GM23338 (cell line): ENCODE measurements around the gene NYAP1. TPM values are rescaled to one million over a fixed set of nuclear protein-coding genes. Genes with fewer than 3 reads are reported as not detected.

Experiments
- ATAC-seq: fragments of 200-7000 bp; cut with Tn5 transposase; 3 replicates; pipeline ENCODE4 v1.9.1; 2020
- DNase-seq: peaks from one replicate; pipeline ENCODE4 v3.0.0-alpha.2; 2015; ENCODE audit warnings: low spot score
- H2AFZ ChIP-seq: fragments of 200-600 bp; sonication (generic); 2 replicates; pipeline ENCODE4 v1.8.0; 2016; ENCODE audit warnings: antibody characterized with exemption, mild to moderate bottlenecking, moderate library complexity
- H3F3A ChIP-seq: fragments of 200-600 bp; sonication (generic); replicated peaks from 2 replicates; pipeline ENCODE4 v1.8.0; 2017; ENCODE audit warnings: antibody characterized with exemption, mixed run types, low read depth
- H3K27ac ChIP-seq: fragments of 200-600 bp; sonication (generic); 2 replicates; pipeline ENCODE4 v1.6.1; 2016; ENCODE audit warnings: low read depth
- H3K27me3 ChIP-seq: fragments of 200-600 bp; sonication (generic); 2 replicates; pipeline ENCODE4 v1.8.0; 2016; ENCODE audit warnings: mild to moderate bottlenecking, mixed run types, moderate library complexity; ENCODE audit not compliant: insufficient read depth
- H3K36me3 ChIP-seq: fragments of 200-600 bp; sonication (generic); 2 replicates; pipeline ENCODE4 v1.8.0; 2016; ENCODE audit warnings: mild to moderate bottlenecking; ENCODE audit not compliant: insufficient read depth
- H3K4me1 ChIP-seq: fragments of 200-600 bp; sonication (generic); 2 replicates; pipeline ENCODE4 v1.8.0; 2016; ENCODE audit warnings: mild to moderate bottlenecking, moderate library complexity; ENCODE audit not compliant: insufficient read depth
- H3K4me2 ChIP-seq: fragments of 200-600 bp; sonication (generic); 2 replicates; pipeline ENCODE4 v1.7.1; 2017; ENCODE audit warnings: mixed run types
- H3K4me3 ChIP-seq: fragments of 200-600 bp; sonication (generic); 2 replicates; pipeline ENCODE4 v1.6.1; 2016; ENCODE audit warnings: mixed run types
- H3K79me2 ChIP-seq: fragments of 200-600 bp; sonication (generic); replicated peaks from 2 replicates; pipeline ENCODE4 v1.8.0; 2017; ENCODE audit warnings: mild to moderate bottlenecking; ENCODE audit not compliant: insufficient read depth
- H3K9me2 ChIP-seq: fragments of 200-600 bp; sonication (generic); 2 replicates; pipeline ENCODE4 v1.8.0; 2017; ENCODE audit not compliant: insufficient read depth
- H4K20me1 ChIP-seq: fragments of 200-600 bp; sonication (generic); replicated peaks from 2 replicates; pipeline ENCODE4 v1.8.0; 2017; ENCODE audit warnings: mild to moderate bottlenecking; ENCODE audit not compliant: insufficient read depth
- H3K27ac Mint-ChIP-seq: 2 replicates; pipeline ENCODE4 v1.8.0; 2020; ENCODE audit warnings: inconsistent platforms, mild to moderate bottlenecking, moderate library complexity, mixed read lengths
- H3K27me3 Mint-ChIP-seq: 3 replicates; pipeline ENCODE4 v1.8.0; 2022; ENCODE audit warnings: low read depth, mild to moderate bottlenecking, moderate library complexity, mixed read lengths, inconsistent platforms; ENCODE audit not compliant: insufficient read depth, poor library complexity
- H3K36me3 Mint-ChIP-seq: 3 replicates; pipeline ENCODE4 v1.8.0; 2021; ENCODE audit warnings: low read depth, mild to moderate bottlenecking, inconsistent platforms, moderate library complexity, mixed read lengths
- H3K4me1 Mint-ChIP-seq: 3 replicates; pipeline ENCODE4 v1.8.0; 2020; ENCODE audit warnings: mild to moderate bottlenecking, inconsistent platforms, mixed read lengths
- H3K4me3 Mint-ChIP-seq: 3 replicates; pipeline ENCODE4 v1.8.0; 2021; ENCODE audit warnings: moderate library complexity, mild to moderate bottlenecking, inconsistent platforms, mixed read lengths
- H3K9me3 Mint-ChIP-seq: 3 replicates; pipeline ENCODE4 v1.8.0; 2020; ENCODE audit warnings: moderate library complexity, mild to moderate bottlenecking, inconsistent platforms, mixed read lengths
- CREB1 ChIP-seq: fragments of 250-450 bp; sonication (Bioruptor Pico); IDR thresholded peaks from 2 replicates; pipeline ENCODE4 v1.5.0; 2020; ENCODE audit warnings: low read depth, mild to moderate bottlenecking, moderate library complexity
- EZH2 ChIP-seq: fragments of 200-600 bp; sonication (generic); IDR thresholded peaks from one replicate; pipeline ENCODE4 v1.8.0; 2017; ENCODE audit warnings: antibody characterized with exemption, mild to moderate bottlenecking, low read depth; ENCODE audit not compliant: unreplicated experiment
- EZH2phosphoT487 ChIP-seq: fragments of 200-600 bp; sonication (generic); IDR thresholded peaks from one replicate; pipeline ENCODE4 v1.8.1; 2018; ENCODE audit warnings: antibody characterized with exemption; ENCODE audit not compliant: unreplicated experiment
- NANOG ChIP-seq: IDR thresholded peaks from 2 replicates; pipeline ENCODE4 v1.6.1; 2016; ENCODE audit warnings: antibody characterized with exemption, borderline replicate concordance
- POLR2AphosphoS5 ChIP-seq: IDR thresholded peaks from 2 replicates; pipeline ENCODE4 v1.6.1; 2016; ENCODE audit warnings: antibody characterized with exemption, low read depth
- STAT1 ChIP-seq: IDR thresholded peaks from one replicate; pipeline ENCODE4 v1.6.1; 2016; ENCODE audit warnings: antibody characterized with exemption; ENCODE audit not compliant: unreplicated experiment
- ZNF114 ChIP-seq: fragments of 250-450 bp; sonication (Bioruptor Pico); IDR thresholded peaks from 2 replicates; pipeline ENCODE4 v1.5.0; 2020; ENCODE audit warnings: mild to moderate bottlenecking, moderate library complexity
- ZNF331 ChIP-seq: fragments of 250-450 bp; sonication (Bioruptor Pico); IDR thresholded peaks from 2 replicates; pipeline ENCODE4 v1.5.0; 2020; ENCODE audit warnings: low read depth, mild to moderate bottlenecking, moderate library complexity
- polyA plus RNA-seq: library from polyadenylated mRNA; unstranded; fragments of >200 nt; fragmentation: Nextera tagmentation; extraction: Ambion mirVana; gene quantifications from 2 replicates; pipeline ENCODE4 v1.2.1, GENCODE V29; 2016
- total RNA-seq: library from RNA; depleted of rRNA; stranded (reverse); fragments of >200 nt; shearing (Covaris generic); gene quantifications from 2 replicates; pipeline ENCODE4 v1.2.3, GENCODE V29; 2014
- TF ChIP-seq, protein P1 (sequence below): fragments of 250-450 bp; sonication (Bioruptor Pico); IDR thresholded peaks from 2 replicates; pipeline ENCODE4 v1.5.0; 2020; ENCODE audit warnings: mild to moderate bottlenecking, moderate library complexity
- TF ChIP-seq, protein P2 (sequence below): IDR thresholded peaks from 2 replicates; pipeline ENCODE4 v1.6.1; 2016; ENCODE audit warnings: antibody characterized with exemption
- TF ChIP-seq, protein P3 (sequence below), 2 experiments: fragments of 200-600 bp in 1 of 2; sonication (generic) in 1 of 2; conservative IDR thresholded peaks; 2 replicates each; pipeline versions ENCODE4 v1.5.1 to v1.6.1; 2016 to 2017; ENCODE audit warnings: antibody characterized with exemption in 2 of 2, low read depth in 2 of 2, mild to moderate bottlenecking in 2 of 2, moderate library complexity in 1 of 2

The NYAP1 gene
- total and polyA plus RNA-seq, 2 experiments from 2014 or later: 0.19 to 4.9 TPM

DNA sequence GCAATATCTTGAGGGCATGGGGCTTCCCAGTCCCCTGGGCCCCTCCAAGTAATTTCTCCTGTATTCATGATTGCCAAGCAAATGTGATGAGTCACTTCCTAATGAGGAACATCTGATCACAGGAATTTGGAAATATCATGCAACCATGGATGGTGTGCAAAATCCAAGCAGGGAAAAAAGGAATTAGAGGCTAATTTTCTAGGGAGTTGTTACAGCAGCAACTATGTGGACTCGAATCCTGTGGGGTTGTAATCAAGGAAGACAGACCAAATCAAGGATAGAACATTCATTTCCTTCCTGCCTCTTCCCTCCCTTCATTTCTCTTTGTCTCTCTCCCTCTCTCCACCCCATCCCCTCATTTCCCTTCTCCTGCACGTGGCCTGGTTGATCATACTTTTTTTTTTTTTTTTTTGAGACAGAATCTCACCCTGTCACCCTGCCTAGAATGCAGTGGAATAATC lies 31.4 kb downstream of the NYAP1 start (continued):
- TF ChIP-seq, protein P1, sequence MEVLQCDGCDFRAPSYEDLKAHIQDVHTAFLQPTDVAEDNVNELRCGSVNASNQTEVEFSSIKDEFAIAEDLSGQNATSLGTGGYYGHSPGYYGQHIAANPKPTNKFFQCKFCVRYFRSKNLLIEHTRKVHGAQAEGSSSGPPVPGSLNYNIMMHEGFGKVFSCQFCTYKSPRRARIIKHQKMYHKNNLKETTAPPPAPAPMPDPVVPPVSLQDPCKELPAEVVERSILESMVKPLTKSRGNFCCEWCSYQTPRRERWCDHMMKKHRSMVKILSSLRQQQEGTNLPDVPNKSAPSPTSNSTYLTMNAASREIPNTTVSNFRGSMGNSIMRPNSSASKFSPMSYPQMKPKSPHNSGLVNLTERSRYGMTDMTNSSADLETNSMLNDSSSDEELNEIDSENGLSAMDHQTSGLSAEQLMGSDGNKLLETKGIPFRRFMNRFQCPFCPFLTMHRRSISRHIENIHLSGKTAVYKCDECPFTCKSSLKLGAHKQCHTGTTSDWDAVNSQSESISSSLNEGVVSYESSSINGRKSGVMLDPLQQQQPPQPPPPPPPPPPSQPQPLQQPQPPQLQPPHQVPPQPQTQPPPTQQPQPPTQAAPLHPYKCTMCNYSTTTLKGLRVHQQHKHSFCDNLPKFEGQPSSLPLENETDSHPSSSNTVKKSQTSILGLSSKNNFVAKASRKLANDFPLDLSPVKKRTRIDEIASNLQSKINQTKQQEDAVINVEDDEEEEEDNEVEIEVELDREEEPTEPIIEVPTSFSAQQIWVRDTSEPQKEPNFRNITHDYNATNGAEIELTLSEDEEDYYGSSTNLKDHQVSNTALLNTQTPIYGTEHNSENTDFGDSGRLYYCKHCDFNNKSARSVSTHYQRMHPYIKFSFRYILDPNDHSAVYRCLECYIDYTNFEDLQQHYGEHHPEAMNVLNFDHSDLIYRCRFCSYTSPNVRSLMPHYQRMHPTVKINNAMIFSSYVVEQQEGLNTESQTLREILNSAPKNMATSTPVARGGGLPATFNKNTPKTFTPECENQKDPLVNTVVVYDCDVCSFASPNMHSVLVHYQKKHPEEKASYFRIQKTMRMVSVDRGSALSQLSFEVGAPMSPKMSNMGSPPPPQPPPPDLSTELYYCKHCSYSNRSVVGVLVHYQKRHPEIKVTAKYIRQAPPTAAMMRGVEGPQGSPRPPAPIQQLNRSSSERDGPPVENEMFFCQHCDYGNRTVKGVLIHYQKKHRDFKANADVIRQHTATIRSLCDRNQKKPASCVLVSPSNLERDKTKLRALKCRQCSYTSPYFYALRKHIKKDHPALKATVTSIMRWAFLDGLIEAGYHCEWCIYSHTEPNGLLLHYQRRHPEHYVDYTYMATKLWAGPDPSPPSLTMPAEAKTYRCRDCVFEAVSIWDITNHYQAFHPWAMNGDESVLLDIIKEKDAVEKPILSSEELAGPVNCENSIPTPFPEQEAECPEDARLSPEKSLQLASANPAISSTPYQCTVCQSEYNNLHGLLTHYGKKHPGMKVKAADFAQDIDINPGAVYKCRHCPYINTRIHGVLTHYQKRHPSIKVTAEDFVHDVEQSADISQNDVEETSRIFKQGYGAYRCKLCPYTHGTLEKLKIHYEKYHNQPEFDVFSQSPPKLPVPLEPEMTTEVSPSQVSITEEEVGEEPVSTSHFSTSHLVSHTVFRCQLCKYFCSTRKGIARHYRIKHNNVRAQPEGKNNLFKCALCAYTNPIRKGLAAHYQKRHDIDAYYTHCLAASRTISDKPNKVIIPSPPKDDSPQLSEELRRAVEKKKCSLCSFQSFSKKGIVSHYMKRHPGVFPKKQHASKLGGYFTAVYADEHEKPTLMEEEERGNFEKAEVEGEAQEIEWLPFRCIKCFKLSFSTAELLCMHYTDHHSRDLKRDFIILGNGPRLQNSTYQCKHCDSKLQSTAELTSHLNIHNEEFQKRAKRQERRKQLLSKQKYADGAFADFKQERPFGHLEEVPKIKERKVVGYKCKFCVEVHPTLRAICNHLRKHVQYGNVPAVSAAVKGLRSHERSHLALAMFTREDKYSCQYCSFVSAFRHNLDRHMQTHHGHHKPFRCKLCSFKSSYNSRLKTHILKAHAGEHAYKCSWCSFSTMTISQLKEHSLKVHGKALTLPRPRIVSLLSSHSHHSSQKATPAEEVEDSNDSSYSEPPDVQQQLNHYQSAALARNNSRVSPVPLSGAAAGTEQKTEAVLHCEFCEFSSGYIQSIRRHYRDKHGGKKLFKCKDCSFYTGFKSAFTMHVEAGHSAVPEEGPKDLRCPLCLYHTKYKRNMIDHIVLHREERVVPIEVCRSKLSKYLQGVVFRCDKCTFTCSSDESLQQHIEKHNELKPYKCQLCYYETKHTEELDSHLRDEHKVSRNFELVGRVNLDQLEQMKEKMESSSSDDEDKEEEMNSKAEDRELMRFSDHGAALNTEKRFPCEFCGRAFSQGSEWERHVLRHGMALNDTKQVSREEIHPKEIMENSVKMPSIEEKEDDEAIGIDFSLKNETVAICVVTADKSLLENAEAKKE (CRISPR knock-in tag): no peak
- TF ChIP-seq STAT1: no peak
- no peak for TF ChIP-seq EZH2
- TF ChIP-seq, protein P2, sequence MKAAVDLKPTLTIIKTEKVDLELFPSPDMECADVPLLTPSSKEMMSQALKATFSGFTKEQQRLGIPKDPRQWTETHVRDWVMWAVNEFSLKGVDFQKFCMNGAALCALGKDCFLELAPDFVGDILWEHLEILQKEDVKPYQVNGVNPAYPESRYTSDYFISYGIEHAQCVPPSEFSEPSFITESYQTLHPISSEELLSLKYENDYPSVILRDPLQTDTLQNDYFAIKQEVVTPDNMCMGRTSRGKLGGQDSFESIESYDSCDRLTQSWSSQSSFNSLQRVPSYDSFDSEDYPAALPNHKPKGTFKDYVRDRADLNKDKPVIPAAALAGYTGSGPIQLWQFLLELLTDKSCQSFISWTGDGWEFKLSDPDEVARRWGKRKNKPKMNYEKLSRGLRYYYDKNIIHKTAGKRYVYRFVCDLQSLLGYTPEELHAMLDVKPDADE: no peak

DNA sequence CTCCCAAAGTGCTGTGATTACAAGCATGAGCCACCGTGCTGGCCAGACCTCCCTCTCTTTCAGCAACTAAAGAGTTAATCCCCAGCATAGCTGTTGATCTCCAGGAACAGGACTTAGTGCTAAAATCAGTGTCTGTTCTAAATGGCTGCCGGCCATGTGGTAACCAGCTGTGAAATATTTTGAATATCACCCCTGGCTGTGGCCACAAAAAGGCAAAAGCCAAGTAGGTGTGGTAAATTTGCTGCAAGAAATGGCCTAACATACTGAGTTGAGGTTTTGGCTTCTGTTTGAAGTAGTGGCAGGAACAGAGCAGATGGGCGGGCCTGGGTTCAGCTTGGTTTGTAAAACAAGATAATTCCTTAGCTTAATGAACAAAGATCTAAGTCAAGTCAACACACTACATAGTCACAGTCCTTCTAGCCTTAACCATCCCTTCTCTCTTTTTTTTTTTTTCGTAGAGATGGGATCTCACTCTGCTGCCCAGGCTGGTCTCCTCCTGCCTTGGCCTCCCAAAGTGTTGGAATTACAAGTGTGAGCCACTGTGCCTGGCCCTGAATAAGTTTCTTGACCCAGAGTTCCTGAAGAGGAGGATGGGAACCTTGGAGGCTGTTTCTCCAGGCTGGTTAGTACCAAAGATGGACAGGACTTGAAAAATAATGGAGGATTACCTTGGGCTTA lies 32.5 kb downstream of the NYAP1 start:
- Mint-ChIP-seq H3K9me3 (no peaks in the 10 kb centered on the region; the same call in 2 of the 3 replicates), H3K4me1 (no peaks in the 10 kb centered on the region), H3K4me3 (no peak overlapping the region), H3K27me3 (peaks cover 4% of the 10 kb centered on the region), H3K27ac (no peak overlapping the region), H3K36me3 (no peaks in the 10 kb centered on the region)
- H3K27me3 ChIP-seq: no peaks in the 10 kb centered on the region
- H3K36me3 ChIP-seq: no peaks in the 10 kb centered on the region
- DNase-seq (peak; percentile 25), ATAC-seq (peak; percentile 43; the same call in 2 of the 3 replicates)
- H3K4me1 ChIP-seq: 0 out of 2 replicates have a peak, but pooled peaks cover 3% of the 10 kb centered on the region
- H3K9me2 ChIP-seq: no peaks in the 10 kb centered on the region
- no peak overlapping the region for H3K4me3 ChIP-seq
- H3K79me2 ChIP-seq: no peaks in the 10 kb centered on the region
- no peak overlapping the region for H3K27ac ChIP-seq
- no peaks in the 10 kb centered on the region for H3F3A ChIP-seq
- peak overlapping the region; percentile 40; the same call in 1 of the 2 replicates for H2AFZ ChIP-seq
- no peak overlapping the region for H3K4me2 ChIP-seq
- no peaks in the 10 kb centered on the region for H4K20me1 ChIP-seq
- TF ChIP-seq EZH2phosphoT487 (no peak), NANOG (no peak), STAT1 (no peak), POLR2AphosphoS5 (no peak), ZNF114 (CRISPR knock-in tag) (no peak), CREB1 (CRISPR knock-in tag) (no peak), ZNF331 (no peak)
- TF ChIP-seq, protein P3, sequence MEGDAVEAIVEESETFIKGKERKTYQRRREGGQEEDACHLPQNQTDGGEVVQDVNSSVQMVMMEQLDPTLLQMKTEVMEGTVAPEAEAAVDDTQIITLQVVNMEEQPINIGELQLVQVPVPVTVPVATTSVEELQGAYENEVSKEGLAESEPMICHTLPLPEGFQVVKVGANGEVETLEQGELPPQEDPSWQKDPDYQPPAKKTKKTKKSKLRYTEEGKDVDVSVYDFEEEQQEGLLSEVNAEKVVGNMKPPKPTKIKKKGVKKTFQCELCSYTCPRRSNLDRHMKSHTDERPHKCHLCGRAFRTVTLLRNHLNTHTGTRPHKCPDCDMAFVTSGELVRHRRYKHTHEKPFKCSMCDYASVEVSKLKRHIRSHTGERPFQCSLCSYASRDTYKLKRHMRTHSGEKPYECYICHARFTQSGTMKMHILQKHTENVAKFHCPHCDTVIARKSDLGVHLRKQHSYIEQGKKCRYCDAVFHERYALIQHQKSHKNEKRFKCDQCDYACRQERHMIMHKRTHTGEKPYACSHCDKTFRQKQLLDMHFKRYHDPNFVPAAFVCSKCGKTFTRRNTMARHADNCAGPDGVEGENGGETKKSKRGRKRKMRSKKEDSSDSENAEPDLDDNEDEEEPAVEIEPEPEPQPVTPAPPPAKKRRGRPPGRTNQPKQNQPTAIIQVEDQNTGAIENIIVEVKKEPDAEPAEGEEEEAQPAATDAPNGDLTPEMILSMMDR (conservative IDR thresholded peaks at IDR 0.05; ENCODE audit: low read depth in 2 of 2): no peak
- TF ChIP-seq, protein P2: no peak
